NT2/D1 (cell line): Measurements from ENCODE around the gene GPR61.

Source experiments
- SUZ12 ChIP-seq: IDR thresholded peaks from 2 replicates; pipeline ENCODE4 v1.6.1; 2011; ENCODE audit not compliant: insufficient read length, insufficient read depth; ENCODE audit errors: extremely low read depth
- YY1 ChIP-seq: IDR thresholded peaks from 2 replicates; pipeline ENCODE4 v1.6.1; 2011; ENCODE audit not compliant: insufficient read length, insufficient read depth

- peak; percentile 83 for TF ChIP-seq YY1
- TF ChIP-seq SUZ12 = no peak
Observed at GRCh38 chr1:109546311-109547109, 6.8 kb downstream of the GPR61 start.
